GM12865 (cell line): ENCODE measurements around the gene USF1.

Experiments
- DNase-seq: peaks from one replicate; pipeline ENCODE4 v3.0.0; 2010; ENCODE audit warnings: low read depth
- H3K4me3 ChIP-seq: 2 replicates; pipeline ENCODE4 v1.5.1; 2011; ENCODE audit warnings: mild to moderate bottlenecking, low read depth, low read length, control low read depth
- CTCF ChIP-seq: IDR thresholded peaks from 2 replicates; pipeline ENCODE4 v1.5.1; 2011; ENCODE audit warnings: low read length, control low read depth, low read depth, inconsistent platforms; ENCODE audit not compliant: insufficient read depth; ENCODE audit errors: missing control alignments

USF1 gene

GRCh38 chr1:161045736-161046604 lies at the start of gene USF1:
Gene USF1 (minus strand): TSS chr1:161045977. CDS start chr1:161043275, 2,702 bp downstream.
- TF ChIP-seq CTCF, result no peak
- peak; percentile 97 for DNase-seq
- H3K4me3 ChIP-seq, result peak within 1 kb of the TSS; percentile 67

GRCh38 chr1:161095230-161095629 lies 49.5 kb upstream of the USF1 start:
- no peak for TF ChIP-seq CTCF
- H3K4me3 ChIP-seq, result no peak overlapping the region
- no peak for DNase-seq

GRCh38 chr1:161094481-161094880 lies 48.7 kb upstream of the USF1 start:
- no peak for TF ChIP-seq CTCF
- no peak overlapping the region for H3K4me3 ChIP-seq
- no peak for DNase-seq

- TF ChIP-seq CTCF, result no peak
- no peak overlapping the region for H3K4me3 ChIP-seq
- peak; percentile 32 for DNase-seq
Observed at GRCh38 chr1:161092621-161093028, 46.8 kb upstream of the USF1 start.

GRCh38 chr1:161091796-161092507 lies 46.2 kb upstream of the USF1 start:
- DNase-seq, result no peak
- TF ChIP-seq CTCF, result no peak
- no peak overlapping the region for H3K4me3 ChIP-seq

GRCh38 chr1:161091093-161091492 lies 45.3 kb upstream of the USF1 start:
- no peak for TF ChIP-seq CTCF
- no peak overlapping the region for H3K4me3 ChIP-seq
- DNase-seq, result no peak
